ENCODE data around the gene MMD.

GRCh38 chr17:55423535-55423934 is 1.9 kb upstream of the MMD start:
- TF ChIP-seq EZH2phosphoT487 (IDR thresholded peaks at IDR 0.05; ENCODE audit: insufficient read depth, low read depth) (no peak), EZH2 (IDR thresholded peaks at IDR 0.05; ENCODE audit: insufficient read depth, poor library complexity, severe bottlenecking) (no peak)

All from GM23248 (cell line).